ENCODE measurements around the gene INHBB. TPM values are rescaled to one million over a fixed set of nuclear protein-coding genes. Genes with fewer than 3 reads are reported as not detected.
A peak's percentile ranks its signal among the peaks of the same experiment; 100 is the strongest.

Gene INHBB
- total RNA-seq, 2 experiments from 2014 or later, result not detected

- intact Hi-C loops (cut with DNase I, micrococcal nuclease), result loop anchor here in 1 of 2 experiments (5.0 kb wide), 1 partner anchor 337 kb away; no protein-coding TSS in a partner anchor
- Mint-ChIP-seq H3K4me3 (no peak overlapping the region), H3K4me1 (ENCODE audit: low read depth) (peaks cover 19% of the 10 kb centered on the region), H3K27ac (no peak overlapping the region), H3K27me3 (peaks cover 67% of the 10 kb centered on the region), H3K36me3 (ENCODE audit: low read depth) (no peaks in the 10 kb centered on the region), H3K9me3 (no peaks in the 10 kb centered on the region)
- peak in 3 of 14 experiments; percentile 9 to 32 (median 27) for DNase-seq
- peaks cover 35% of the 10 kb centered on the region for H3K4me1 ChIP-seq (ENCODE audit: insufficient read depth, low read length)
- H3K27me3 ChIP-seq (ENCODE audit: control insufficient read depth in 1 of 2, insufficient read depth in 2 of 2, low read length in 2 of 2), result peaks cover 51 to 78% of the 10 kb centered on the region in 2 experiments
- peak overlapping the region; percentile 38 for H3K4me3 ChIP-seq (ENCODE audit: low read length)
- peaks cover 0 to 17% of the 10 kb centered on the region in 2 experiments for H3K9me3 ChIP-seq (ENCODE audit: control insufficient read depth in 1 of 2, insufficient read depth in 1 of 2, low read length in 2 of 2)
- POLR2A ChIA-PET, result no interaction called here
- no peaks in the 10 kb centered on the region for H3K36me3 ChIP-seq (ENCODE audit: insufficient read depth, low read length)
- CTCF ChIA-PET, result no interaction called here
- no peak overlapping the region for H3K27ac ChIP-seq (ENCODE audit: low read depth in 1 of 2, low read length in 2 of 2)
- ATAC-seq (ENCODE audit: poor library complexity), result no peak
- no peak for TF ChIP-seq CTCF (IDR thresholded peaks at IDR 0.05)
These were observed 857 bp upstream of the INHBB start for GRCh38 chr2:120344976-120345581.

GRCh38 chr2:120345608-120346007 is 328 bp upstream of the INHBB start:
- Histone ChIP-seq H3K4me3 (ENCODE audit: low read length) (peak overlapping the region; percentile 24), H3K4me1 (ENCODE audit: insufficient read depth, low read length) (peaks cover 35% of the 10 kb centered on the region), H3K27me3 (ENCODE audit: control insufficient read depth in 1 of 2, insufficient read depth in 2 of 2, low read length in 2 of 2) (peaks cover 50 to 75% of the 10 kb centered on the region in 2 experiments), H3K36me3 (ENCODE audit: insufficient read depth, low read length) (no peaks in the 10 kb centered on the region), H3K9me3 (ENCODE audit: control insufficient read depth in 1 of 2, insufficient read depth in 1 of 2, low read length in 2 of 2) (peaks cover 0 to 17% of the 10 kb centered on the region in 2 experiments), H3K27ac (ENCODE audit: low read depth in 1 of 2, low read length in 2 of 2) (no peak overlapping the region)
- Mint-ChIP-seq H3K9me3 (no peaks in the 10 kb centered on the region), H3K4me1 (ENCODE audit: low read depth) (peaks cover 19% of the 10 kb centered on the region), H3K27me3 (peaks cover 67% of the 10 kb centered on the region), H3K27ac (no peak overlapping the region), H3K4me3 (no peak overlapping the region), H3K36me3 (ENCODE audit: low read depth) (no peaks in the 10 kb centered on the region)
- intact Hi-C loops (cut with DNase I, micrococcal nuclease), result loop anchor here in 1 of 2 experiments (5.0 kb wide), 1 partner anchor 337 kb away; no protein-coding TSS in a partner anchor
- TF ChIP-seq CTCF (IDR thresholded peaks at IDR 0.05), result no peak
- POLR2A ChIA-PET, result no interaction called here
- ATAC-seq (ENCODE audit: poor library complexity) (no peak), DNase-seq (peak in 2 of 14 experiments; percentile 13 to 18)
- CTCF ChIA-PET, result no interaction called here

- H3K27ac Mint-ChIP-seq, result no peak overlapping the region
- peak overlapping the region; percentile 85 for H3K4me3 Mint-ChIP-seq
- CTCF ChIA-PET, result interaction anchor here (0.6 kb wide), 1 partner anchor 1548 kb away, joined by 3 read pairs; no protein-coding TSS in a partner anchor
- no peaks in the 10 kb centered on the region for H3K9me3 Mint-ChIP-seq
- peaks cover 67% of the 10 kb centered on the region for H3K27me3 Mint-ChIP-seq
- H3K27me3 ChIP-seq (ENCODE audit: control insufficient read depth in 1 of 2, insufficient read depth in 2 of 2, low read length in 2 of 2), result peaks cover 42 to 63% of the 10 kb centered on the region in 2 experiments
- peaks cover 0 to 13% of the 10 kb centered on the region in 2 experiments for H3K9me3 ChIP-seq (ENCODE audit: control insufficient read depth in 1 of 2, insufficient read depth in 1 of 2, low read length in 2 of 2)
- peak in 2 of 14 experiments; percentile 19 to 22 for DNase-seq
- H3K4me1 Mint-ChIP-seq (ENCODE audit: low read depth), result peaks cover 19% of the 10 kb centered on the region
- peak overlapping the region; percentile 10 for H3K4me3 ChIP-seq (ENCODE audit: low read length)
- intact Hi-C loops (cut with DNase I, micrococcal nuclease), result loop anchor here in 1 of 2 experiments (5.0 kb wide), 1 partner anchor 335 kb away; no protein-coding TSS in a partner anchor
- TF ChIP-seq CTCF (IDR thresholded peaks at IDR 0.05), result no peak
- no peak for ATAC-seq (ENCODE audit: poor library complexity)
- H3K27ac ChIP-seq (ENCODE audit: low read depth in 1 of 2, low read length in 2 of 2), result no peak overlapping the region
- POLR2A ChIA-PET, result no interaction called here
- H3K36me3 Mint-ChIP-seq (ENCODE audit: low read depth), result no peaks in the 10 kb centered on the region
- no peaks in the 10 kb centered on the region for H3K36me3 ChIP-seq (ENCODE audit: insufficient read depth, low read length)
- H3K4me1 ChIP-seq (ENCODE audit: insufficient read depth, low read length), result peaks cover 35% of the 10 kb centered on the region
These were observed 877 bp downstream of the INHBB start for GRCh38 chr2:120346667-120347358.
